Measurements from ENCODE around the gene KDM2B.
"Not testable (repeated sequence)": the region's sequence is repeated elsewhere in the genome, so short reads cannot be mapped to it uniquely, and the experiment has no call there.

The KDM2B gene

DNA sequence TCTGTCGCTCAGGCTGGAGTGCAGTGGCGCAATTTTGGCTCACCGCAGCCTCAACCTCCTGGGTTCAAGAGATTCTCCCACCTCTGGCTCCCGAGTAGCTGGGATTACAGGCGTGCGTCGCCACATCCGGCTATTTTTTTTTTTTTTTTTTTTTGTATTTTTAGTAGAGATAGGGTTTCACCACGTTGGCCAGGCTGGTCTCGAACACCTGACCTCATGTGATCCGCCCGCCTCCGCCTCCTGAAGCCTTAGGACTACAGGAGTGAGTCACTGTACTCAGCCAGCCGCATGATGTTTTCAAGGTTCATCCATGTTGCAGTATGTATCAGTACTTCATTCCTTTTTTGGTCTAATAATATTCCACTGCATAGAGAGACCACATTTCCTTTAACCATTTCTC is 183.3 kb downstream of the KDM2B start:
- in situ Hi-C loops (cut with MboI; ENCODE audit: low sequenced_read_pairs) = no loop called here

DNA sequence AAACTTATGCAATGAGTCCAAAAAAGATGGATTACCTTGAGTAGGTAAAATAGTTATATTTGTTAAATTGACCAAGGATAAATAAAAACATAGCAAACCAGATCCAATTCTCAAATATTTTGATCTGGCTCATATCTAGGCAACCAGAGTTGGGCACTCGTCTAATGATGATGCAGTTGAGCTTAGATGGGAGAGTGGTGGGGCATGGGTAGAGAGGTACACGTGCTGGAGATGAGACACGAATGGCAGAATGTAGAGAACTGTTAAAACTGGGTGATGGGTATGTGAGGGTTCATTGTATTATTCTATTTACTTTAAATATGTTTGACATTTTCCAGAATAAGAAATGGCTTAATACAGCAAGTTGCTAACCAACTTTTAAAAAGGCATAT is 188.5 kb downstream of the KDM2B start:
- in situ Hi-C loops (cut with MboI; ENCODE audit: low sequenced_read_pairs) = no loop called here

DNA sequence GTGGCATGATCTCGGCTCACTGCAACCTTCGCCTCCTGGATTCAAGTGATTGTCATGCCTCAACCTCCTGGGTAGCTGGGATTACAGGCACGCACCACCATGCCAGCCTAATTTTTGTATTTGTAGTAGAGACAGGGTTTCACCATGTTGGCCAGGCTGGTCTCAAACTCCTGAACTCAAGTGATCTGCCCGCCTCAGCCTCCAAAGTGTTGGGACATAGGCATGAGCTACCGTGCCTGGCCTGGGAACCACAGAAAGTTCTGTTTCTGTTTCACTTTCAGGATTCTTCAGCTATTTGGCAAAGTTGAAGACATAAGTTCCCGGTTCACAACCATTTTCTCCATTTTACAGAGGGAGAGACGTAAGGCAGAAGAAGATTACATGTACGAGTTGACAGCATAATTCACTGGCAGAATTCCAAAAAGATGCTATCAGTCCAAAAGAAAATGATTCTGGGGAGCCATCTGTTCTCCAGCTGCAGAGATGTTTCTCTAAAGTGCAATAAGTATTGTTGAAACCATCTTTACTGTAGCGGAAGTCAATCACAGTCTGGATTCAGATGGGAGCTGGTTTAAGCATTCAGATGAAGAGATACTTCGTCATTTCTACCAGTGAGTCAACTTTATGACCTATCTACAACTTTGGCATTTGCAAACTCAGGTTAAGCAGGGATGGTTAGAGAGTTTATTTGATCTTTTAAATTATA is 189.1 kb downstream of the KDM2B start:
- in situ Hi-C loops (cut with MboI; ENCODE audit: low sequenced_read_pairs) = no loop called here

DNA sequence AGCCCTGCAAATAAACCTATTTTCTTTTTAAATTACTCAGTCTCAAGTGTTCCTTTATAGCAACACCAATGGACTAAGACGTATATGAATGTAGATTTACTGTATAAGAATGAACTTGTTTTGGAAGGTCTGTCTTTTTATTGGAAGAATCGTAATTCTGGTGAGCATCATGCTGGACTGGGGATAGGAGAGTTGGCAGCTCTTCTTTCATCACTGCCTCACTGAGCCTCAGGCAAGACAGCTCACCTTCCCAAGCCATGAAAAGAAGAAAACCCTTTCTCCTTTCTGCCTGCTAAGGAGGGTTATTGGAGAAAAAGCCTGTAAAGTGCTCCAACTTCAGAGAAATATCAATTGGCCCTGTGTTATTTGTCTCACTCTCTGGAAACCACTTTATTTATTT is 190.0 kb downstream of the KDM2B start:
- in situ Hi-C loops (cut with MboI; ENCODE audit: low sequenced_read_pairs) = no loop called here

DNA sequence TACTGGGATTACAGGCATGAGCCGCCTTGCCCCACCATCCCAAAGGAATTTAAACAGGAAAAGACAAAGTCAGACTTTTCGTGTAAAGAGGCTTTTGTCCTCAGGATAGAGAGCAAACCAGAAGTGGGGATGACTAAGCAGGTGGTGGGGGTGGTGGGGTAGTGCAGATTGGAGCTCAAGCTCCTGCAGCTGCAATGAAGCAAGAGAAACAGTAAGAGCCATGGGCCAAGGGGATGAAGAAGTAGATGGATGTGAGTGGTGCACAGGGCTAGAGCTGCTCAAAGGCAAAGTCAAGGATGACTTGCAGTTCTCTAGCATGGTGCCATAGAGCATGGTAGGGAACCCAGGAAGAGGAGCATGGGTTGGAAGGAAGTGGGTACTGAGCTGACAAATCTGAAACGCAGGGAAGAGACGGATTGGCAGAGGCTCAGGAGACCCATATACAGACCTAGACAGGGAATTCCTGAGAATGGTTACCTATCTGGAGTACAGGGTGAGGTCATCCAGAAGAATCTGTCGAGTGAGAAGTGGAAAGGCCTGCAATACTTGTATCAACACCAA is 192.3 kb downstream of the KDM2B start:
- in situ Hi-C loops (cut with MboI; ENCODE audit: low sequenced_read_pairs) = no loop called here

DNA sequence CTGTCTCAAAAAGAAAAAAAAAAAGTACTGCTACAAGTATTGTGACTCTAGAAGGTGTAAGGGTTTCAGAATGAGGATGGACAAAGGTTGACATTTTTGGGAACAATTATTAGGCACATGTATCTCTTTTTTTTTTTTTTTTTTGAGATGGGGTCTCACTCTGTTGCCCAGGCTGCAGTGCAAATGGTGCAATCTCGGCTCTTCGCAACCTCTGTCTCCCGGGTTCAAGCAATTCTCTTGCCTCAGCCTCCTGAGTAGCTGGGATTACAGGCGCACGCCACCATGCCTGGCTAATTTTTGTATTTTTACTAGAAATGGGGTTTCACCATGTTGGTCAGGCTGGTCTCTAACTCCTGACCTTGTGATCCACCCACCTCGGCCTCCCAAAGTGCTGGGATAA is 195.9 kb downstream of the KDM2B start:
- in situ Hi-C loops (cut with MboI; ENCODE audit: low sequenced_read_pairs) = not testable (repeated sequence)

DNA sequence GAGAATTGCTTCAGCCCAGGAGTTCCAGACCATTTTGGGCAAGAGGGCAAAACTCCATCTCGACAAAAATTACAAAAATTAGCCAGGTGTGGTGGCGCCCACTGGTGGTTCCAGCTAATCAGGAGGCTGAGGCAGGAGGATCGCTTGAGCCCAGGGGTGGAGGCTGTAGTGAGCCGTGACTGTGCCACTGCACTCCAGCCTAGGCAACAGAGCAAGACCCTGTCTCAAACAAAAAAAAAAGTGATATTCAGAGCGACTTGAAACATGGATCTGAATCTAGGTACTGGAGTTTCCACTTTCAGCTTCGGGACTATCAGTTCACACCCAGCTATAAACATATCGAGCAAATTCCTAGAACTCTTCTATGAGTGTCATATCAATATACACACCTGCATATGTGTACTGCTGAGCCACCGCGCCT is 197.2 kb downstream of the KDM2B start:
- in situ Hi-C loops (cut with MboI; ENCODE audit: low sequenced_read_pairs) = no loop called here

DNA sequence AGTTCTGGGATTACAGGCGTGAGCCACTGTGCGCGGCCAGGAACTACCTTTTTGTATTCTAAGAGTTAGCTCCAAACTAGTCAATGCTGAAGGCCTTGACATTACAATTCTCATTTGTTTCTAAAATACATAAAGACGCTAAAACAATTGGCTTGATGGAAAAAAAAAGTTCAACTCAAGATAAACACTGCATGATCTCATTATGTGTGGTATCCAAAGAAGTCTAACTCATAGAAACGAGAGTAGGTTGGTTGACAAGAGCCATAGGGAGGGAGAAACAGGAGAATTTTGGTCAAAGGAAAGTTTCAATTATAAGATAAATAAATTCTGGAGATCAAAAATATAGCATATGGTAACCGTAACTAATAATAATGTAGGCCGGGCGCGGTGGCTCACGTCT is 200.9 kb downstream of the KDM2B start:
- in situ Hi-C loops (cut with MboI; ENCODE audit: low sequenced_read_pairs) = no loop called here

Data from hTERT RPE-1 (cell line).